GM21515 (cell line): ENCODE measurements around the gene RABGAP1L.

ENCODE experiments used
- ATAC-seq: cut with Tn5 transposase; IDR thresholded peaks from one replicate; pipeline ENCODE4 v1.9.1; 2021; ENCODE audit not compliant: unreplicated experiment

RABGAP1L gene

GRCh38 chr1:174949645-174950044, 790.3 kb downstream of the RABGAP1L start:
- no peak for ATAC-seq

- no peak for ATAC-seq
Observed at GRCh38 chr1:174953285-174954072, 794.2 kb downstream of the RABGAP1L start.

- no peak for ATAC-seq
Observed at GRCh38 chr1:174954073-174954460, 794.7 kb downstream of the RABGAP1L start.

GRCh38 chr1:174954671-174955669, 795.6 kb downstream of the RABGAP1L start:
- no peak for ATAC-seq

GRCh38 chr1:174956086-174956485, 796.8 kb downstream of the RABGAP1L start:
- ATAC-seq = no peak

GRCh38 chr1:174956976-174957375, 797.7 kb downstream of the RABGAP1L start:
- no peak for ATAC-seq

GRCh38 chr1:174957829-174958228, 798.5 kb downstream of the RABGAP1L start:
- no peak for ATAC-seq

GRCh38 chr1:174958396-174958795, 799.1 kb downstream of the RABGAP1L start:
- no peak for ATAC-seq

- no peak for ATAC-seq
Observed at GRCh38 chr1:174960362-174960761, 801.0 kb downstream of the RABGAP1L start.

- ATAC-seq = no peak
Observed at GRCh38 chr1:174963529-174964125, 804.3 kb downstream of the RABGAP1L start.

- no peak for ATAC-seq
Observed at GRCh38 chr1:174964261-174964971, 805.1 kb downstream of the RABGAP1L start.

- ATAC-seq = no peak
Observed at GRCh38 chr1:174964972-174965361, 805.6 kb downstream of the RABGAP1L start.

GRCh38 chr1:174965362-174966007, 806.2 kb downstream of the RABGAP1L start:
- ATAC-seq = no peak

- ATAC-seq = no peak
Observed at GRCh38 chr1:174966008-174966572, 806.8 kb downstream of the RABGAP1L start.

GRCh38 chr1:174967845-174968705, 808.8 kb downstream of the RABGAP1L start:
- no peak for ATAC-seq

GRCh38 chr1:174968750-174969244, 809.5 kb downstream of the RABGAP1L start:
- peak; percentile 63 for ATAC-seq

GRCh38 chr1:174969977-174970376, 810.7 kb downstream of the RABGAP1L start:
- no peak for ATAC-seq

GRCh38 chr1:174971466-174971865, 812.1 kb downstream of the RABGAP1L start:
- ATAC-seq = no peak

- no peak for ATAC-seq
Observed at GRCh38 chr1:174971902-174972301, 812.6 kb downstream of the RABGAP1L start.
